Choroid plexus epithelial cell (primary cell): Measurements from ENCODE around the gene ARHGAP5.

Experiments used
- DNase-seq: peaks from one replicate; pipeline ENCODE4 v3.0.0-alpha.2; 2010; ENCODE audit warnings: low read depth
- H3K4me3 ChIP-seq: 2 replicates; pipeline ENCODE4 v1.5.1; 2011; ENCODE audit warnings: low read depth, mild to moderate bottlenecking, control low read depth, low read length, moderate library complexity
- TF ChIP-seq, protein P1 (sequence below): conservative IDR thresholded peaks from 2 replicates; pipeline ENCODE4 v1.5.1; 2011; ENCODE audit warnings: low read depth, mild to moderate bottlenecking, control low read depth, inconsistent platforms, low read length, moderate library complexity

Gene ARHGAP5

DNA sequence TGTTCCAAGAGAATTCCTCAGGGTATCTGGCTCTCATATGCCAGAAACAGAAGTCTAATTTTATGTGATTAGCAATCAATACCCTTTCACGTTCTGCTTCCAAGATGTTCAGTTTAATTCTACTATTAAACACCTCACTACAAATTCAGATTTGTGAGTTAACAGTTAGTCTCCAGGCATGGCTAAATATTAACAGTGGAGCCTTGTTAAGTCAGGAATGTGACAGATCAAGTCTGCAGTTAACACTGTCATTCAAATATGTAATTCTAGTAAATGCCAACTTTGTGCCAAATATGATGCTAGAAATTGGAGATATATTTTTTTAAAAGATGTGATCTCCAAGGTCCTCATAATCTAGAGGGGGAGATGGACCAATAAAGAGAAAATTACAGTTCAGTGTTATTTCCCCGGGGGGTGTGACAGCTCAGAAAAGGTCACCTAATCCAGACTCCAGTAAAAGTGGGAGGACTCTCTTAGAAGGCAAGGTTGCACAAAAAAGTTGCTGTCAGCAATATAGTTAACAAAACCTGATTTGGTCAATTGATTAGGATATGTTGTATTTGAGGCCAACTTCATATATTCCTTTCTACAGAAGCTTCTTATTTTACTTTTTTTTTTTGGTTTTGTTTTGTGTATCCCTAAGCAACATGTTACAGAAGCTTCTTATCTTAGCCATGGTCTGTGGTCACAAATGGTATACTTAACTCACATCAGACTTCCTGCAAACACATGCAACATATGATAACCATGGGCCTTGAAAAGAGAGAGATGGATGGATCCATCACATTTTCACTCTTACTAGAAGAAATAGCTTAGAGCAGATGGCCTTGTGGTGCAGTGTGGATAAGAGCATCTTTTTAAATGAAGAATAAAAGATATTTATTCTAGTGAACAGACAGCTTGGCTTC lies 106.3 kb downstream of the ARHGAP5 start:
- no peak for DNase-seq
- TF ChIP-seq, protein P1, sequence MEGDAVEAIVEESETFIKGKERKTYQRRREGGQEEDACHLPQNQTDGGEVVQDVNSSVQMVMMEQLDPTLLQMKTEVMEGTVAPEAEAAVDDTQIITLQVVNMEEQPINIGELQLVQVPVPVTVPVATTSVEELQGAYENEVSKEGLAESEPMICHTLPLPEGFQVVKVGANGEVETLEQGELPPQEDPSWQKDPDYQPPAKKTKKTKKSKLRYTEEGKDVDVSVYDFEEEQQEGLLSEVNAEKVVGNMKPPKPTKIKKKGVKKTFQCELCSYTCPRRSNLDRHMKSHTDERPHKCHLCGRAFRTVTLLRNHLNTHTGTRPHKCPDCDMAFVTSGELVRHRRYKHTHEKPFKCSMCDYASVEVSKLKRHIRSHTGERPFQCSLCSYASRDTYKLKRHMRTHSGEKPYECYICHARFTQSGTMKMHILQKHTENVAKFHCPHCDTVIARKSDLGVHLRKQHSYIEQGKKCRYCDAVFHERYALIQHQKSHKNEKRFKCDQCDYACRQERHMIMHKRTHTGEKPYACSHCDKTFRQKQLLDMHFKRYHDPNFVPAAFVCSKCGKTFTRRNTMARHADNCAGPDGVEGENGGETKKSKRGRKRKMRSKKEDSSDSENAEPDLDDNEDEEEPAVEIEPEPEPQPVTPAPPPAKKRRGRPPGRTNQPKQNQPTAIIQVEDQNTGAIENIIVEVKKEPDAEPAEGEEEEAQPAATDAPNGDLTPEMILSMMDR = no peak
- H3K4me3 ChIP-seq = no peak overlapping the region

DNA sequence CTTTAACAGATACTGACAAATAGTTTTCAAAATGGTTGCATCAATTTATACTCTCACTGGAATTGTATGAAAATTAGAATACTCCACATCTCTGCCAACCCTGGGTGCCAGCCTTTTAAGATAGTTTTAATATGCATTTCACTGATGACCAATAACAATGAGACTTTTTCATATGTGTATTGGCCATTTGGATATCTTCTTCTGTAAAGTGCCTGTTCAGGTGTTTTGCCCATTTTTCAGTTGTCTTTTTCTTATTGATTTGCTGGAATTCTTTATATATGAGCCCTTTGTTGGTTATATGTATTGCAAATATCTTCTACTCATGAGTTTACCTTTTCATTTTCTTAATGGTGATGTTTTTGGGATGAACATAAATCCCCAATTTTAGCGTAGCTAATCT lies 108.0 kb downstream of the ARHGAP5 start:
- DNase-seq = no peak
- no peak overlapping the region for H3K4me3 ChIP-seq
- TF ChIP-seq, protein P1 = no peak

DNA sequence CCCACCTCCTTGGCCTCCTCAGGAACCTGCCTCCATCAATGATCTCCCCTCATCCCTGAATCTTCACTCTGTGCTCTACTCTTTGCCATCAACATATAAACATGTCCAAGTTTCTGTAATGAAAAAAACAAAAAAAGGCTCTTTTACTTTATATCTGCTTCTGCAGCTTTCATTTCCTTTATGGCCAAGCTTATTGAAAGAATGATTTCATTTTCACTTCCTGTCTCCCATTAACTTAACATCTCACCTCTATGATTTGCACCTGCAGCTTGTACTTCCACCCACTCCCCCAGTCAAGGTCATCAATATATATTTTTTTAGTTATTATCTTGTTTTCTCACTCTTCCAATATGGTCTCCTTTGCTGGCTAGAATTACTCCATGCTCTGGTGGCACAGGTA lies 109.1 kb downstream of the ARHGAP5 start:
- H3K4me3 ChIP-seq = no peak overlapping the region
- TF ChIP-seq, protein P1 = no peak
- no peak for DNase-seq

DNA sequence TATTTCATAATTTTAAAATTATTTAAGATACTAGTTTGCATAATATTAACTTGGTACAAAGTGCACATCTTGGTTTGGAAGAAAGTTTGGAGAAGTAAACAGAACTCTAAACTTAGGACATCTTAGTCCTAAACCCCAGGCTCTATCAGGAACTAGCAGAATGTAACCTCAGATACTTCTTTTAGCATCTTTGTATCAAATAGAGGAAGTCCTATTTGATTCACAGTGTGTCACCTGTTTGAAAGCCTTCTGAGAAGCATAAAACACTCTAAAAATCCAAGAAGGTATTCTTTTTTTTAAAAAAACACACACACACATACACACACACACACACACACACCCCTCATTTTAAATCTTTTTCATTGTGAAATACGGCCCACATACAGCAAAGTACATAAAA lies 112.7 kb downstream of the ARHGAP5 start:
- no peak overlapping the region for H3K4me3 ChIP-seq
- TF ChIP-seq, protein P1 = no peak
- no peak for DNase-seq

DNA sequence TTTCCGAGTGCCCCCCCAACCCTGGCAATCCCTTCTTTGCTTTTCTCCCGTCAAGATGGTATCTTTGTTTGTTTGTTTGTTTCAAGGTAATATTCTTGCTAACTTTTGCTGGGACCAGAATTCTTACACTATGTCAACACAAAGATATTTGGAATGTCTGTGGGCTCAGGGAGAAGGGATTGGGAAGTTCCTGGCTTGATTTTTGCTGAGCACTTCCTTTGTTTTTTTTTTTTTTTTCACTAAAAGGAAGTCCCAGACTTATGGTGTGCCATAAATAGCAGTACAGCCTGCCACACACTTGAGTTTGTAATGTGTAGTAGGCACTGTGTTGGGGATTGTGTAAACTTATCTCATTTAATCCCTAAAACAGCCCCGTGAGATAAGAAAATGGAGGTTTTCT lies 113.6 kb downstream of the ARHGAP5 start:
- DNase-seq = no peak
- no peak overlapping the region for H3K4me3 ChIP-seq
- TF ChIP-seq, protein P1 = no peak

DNA sequence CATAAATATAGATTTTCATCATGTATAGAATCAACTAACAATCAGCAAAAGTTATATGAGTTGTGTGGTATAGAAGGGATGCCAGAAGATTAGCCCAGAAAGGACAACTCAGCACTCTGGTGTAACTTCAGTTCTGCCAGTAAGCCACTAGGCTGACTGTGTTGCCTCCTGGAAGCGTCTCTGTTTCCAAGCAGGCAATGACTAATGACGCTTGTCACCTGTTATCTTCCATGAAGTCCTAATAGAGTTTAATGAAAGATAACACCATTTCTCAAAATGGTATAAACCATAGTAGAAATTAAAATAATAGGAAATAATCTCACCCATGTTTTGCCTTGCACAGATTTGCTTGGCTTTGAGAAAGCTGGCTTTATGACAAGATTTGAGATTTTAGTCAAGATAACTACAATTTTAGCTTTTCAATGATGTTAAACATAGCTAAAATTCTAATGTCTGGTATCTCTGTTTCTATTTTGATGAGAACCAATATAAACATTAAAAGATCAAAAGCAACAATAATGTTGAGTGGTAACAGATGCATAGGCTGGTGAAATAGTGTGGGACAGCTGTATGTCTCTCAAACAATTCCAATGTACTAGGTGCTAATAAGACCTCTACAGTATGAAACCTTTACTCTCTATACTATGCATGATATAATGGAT lies 115.7 kb downstream of the ARHGAP5 start:
- H3K4me3 ChIP-seq = no peak overlapping the region
- TF ChIP-seq, protein P1 = no peak

More for the DNA sequence above, 115.7 kb downstream of the ARHGAP5 start:
- DNase-seq = no peak
